Smooth muscle cell (in vitro differentiated cells): ENCODE measurements around the gene DOCK9. TPM values are rescaled to one million over a fixed set of nuclear protein-coding genes. Genes with fewer than 3 reads are reported as not detected.
"Not testable (repeated sequence)": the region's sequence is repeated elsewhere in the genome, so short reads cannot be mapped to it uniquely, and the experiment has no call there.

Experiments used
- DNase-seq: peaks from one replicate; lab custom pipeline; 2025; ENCODE audit not compliant: unreplicated experiment; lab: John Stamatoyannopoulos, UW
- H2AFZ ChIP-seq: fragments of 200-600 bp; sonication (generic); 2 replicates; pipeline ENCODE4 v1.6.0; 2016; ENCODE audit warnings: antibody characterized with exemption, low read depth, mild to moderate bottlenecking
- H3F3A ChIP-seq: fragments of 200-600 bp; sonication (generic); 2 replicates; pipeline ENCODE4 v1.6.0; 2017; ENCODE audit warnings: antibody characterized with exemption, low read depth
- H3K27ac ChIP-seq: fragments of 200-600 bp; sonication (generic); 2 replicates; pipeline ENCODE4 v1.5.1; 2016; ENCODE audit warnings: low read depth, mild to moderate bottlenecking
- H3K27me3 ChIP-seq: fragments of 200-600 bp; sonication (generic); 2 replicates; pipeline ENCODE4 v1.6.1; 2016; ENCODE audit warnings: low read depth, mild to moderate bottlenecking
- H3K36me3 ChIP-seq: fragments of 200-600 bp; sonication (generic); 2 replicates; pipeline ENCODE4 v1.5.1; 2016; ENCODE audit warnings: low read depth
- H3K4me1 ChIP-seq: fragments of 200-600 bp; sonication (generic); 2 replicates; pipeline ENCODE4 v1.5.1; 2016; ENCODE audit warnings: low read depth
- H3K4me2 ChIP-seq: fragments of 200-600 bp; sonication (generic); 2 replicates; pipeline ENCODE4 v1.6.0; 2016; ENCODE audit warnings: mild to moderate bottlenecking
- H3K4me3 ChIP-seq: fragments of 200-600 bp; sonication (generic); 2 replicates; pipeline ENCODE4 v1.5.1; 2016; ENCODE audit warnings: mild to moderate bottlenecking
- H3K79me2 ChIP-seq: fragments of 200-600 bp; sonication (generic); 2 replicates; pipeline ENCODE4 v1.6.0; 2016; ENCODE audit warnings: low read depth, mild to moderate bottlenecking
- H3K9ac ChIP-seq: fragments of 200-600 bp; sonication (generic); 2 replicates; pipeline ENCODE4 v1.6.0; 2016; ENCODE audit warnings: low read depth
- H3K9me3 ChIP-seq: fragments of 200-600 bp; sonication (generic); replicated peaks from 2 replicates; pipeline ENCODE4 v1.5.1; 2016; ENCODE audit warnings: low read depth
- H4K20me1 ChIP-seq: fragments of 200-600 bp; sonication (generic); 2 replicates; pipeline ENCODE4 v1.6.0; 2016; ENCODE audit warnings: low read depth
- WGBS: methylation state at CpG from one replicate; pipeline ENCODE4 v1.1.7; 2016; ENCODE audit warnings: low lambda C conversion rate; 5-methylcytosine and 5-hydroxymethylcytosine counted together
- polyA plus RNA-seq: library from polyadenylated mRNA; unstranded; fragments of >200 nt; fragmentation: Nextera tagmentation; extraction: Ambion mirVana; gene quantifications from 2 replicates; pipeline ENCODE4 v1.2.1, GENCODE V29; 2016
- total RNA-seq: library from RNA; depleted of rRNA; stranded (reverse); fragments of >200 nt; gene quantifications from 2 replicates; pipeline ENCODE4 v1.2.3, GENCODE V29; 2014
- TF ChIP-seq, protein P1 (sequence below): fragments of 200-600 bp; sonication (generic); IDR thresholded peaks from 2 replicates; pipeline ENCODE4 v1.5.1; 2017; ENCODE audit warnings: borderline replicate concordance, mild to moderate bottlenecking, antibody characterized with exemption; ENCODE audit not compliant: insufficient read depth, poor library complexity, severe bottlenecking

DOCK9 gene
- total and polyA plus RNA-seq, 2 experiments from 2014 or later: 5.7 to 25.1 TPM

DNA sequence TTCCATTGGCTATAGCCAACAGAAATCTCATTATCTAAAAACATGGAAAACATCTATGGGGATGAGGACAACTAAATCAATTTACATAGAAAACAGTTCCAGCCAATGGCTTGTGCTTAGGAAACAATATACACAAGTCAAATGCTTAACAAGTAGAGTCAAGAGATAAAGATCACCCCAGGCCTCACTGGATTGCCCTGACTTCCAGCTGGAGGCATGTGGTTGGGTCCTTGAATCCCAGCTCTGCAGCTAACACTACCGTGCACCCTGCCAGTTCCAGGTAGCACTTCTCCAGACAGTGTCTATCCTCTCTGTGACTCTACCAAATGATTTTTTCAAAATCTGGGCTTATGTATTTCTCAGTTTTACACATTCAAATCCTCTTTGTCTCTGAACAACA is 80.2 kb downstream of the DOCK9 start:
- H3K9ac ChIP-seq: no peak overlapping the region
- TF ChIP-seq, protein P1, sequence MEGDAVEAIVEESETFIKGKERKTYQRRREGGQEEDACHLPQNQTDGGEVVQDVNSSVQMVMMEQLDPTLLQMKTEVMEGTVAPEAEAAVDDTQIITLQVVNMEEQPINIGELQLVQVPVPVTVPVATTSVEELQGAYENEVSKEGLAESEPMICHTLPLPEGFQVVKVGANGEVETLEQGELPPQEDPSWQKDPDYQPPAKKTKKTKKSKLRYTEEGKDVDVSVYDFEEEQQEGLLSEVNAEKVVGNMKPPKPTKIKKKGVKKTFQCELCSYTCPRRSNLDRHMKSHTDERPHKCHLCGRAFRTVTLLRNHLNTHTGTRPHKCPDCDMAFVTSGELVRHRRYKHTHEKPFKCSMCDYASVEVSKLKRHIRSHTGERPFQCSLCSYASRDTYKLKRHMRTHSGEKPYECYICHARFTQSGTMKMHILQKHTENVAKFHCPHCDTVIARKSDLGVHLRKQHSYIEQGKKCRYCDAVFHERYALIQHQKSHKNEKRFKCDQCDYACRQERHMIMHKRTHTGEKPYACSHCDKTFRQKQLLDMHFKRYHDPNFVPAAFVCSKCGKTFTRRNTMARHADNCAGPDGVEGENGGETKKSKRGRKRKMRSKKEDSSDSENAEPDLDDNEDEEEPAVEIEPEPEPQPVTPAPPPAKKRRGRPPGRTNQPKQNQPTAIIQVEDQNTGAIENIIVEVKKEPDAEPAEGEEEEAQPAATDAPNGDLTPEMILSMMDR: no peak
- H3K9me3 ChIP-seq: no peaks in the 10 kb centered on the region
- no peaks in the 10 kb centered on the region for H3K79me2 ChIP-seq
- no peaks in the 10 kb centered on the region for H3K36me3 ChIP-seq
- 83% methylated on average over 1 of the region's 1 CpG for whole genome bisulfite sequencing
- DNase-seq: no peak
- H3K4me1 ChIP-seq: no peaks in the 10 kb centered on the region
- no peaks in the 10 kb centered on the region for H3K27me3 ChIP-seq
- no peak overlapping the region for H2AFZ ChIP-seq
- no peak overlapping the region for H3K4me2 ChIP-seq
- no peaks in the 10 kb centered on the region for H4K20me1 ChIP-seq
- H3F3A ChIP-seq: no peaks in the 10 kb centered on the region
- H3K27ac ChIP-seq: no peak overlapping the region
- no peak overlapping the region for H3K4me3 ChIP-seq

DNA sequence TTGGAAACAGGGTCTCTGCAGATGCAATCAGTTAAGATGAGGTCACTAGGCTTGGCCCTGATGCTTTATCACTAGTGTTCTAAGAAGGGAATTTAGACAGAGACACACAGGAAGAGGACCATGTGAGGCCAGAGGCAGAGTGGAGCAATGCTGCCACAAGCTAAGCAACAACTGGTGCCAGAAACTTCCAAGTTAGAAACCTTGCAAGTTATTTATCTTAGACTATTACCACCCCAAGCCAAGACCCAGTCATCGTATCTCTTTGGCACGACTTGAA is 81.1 kb downstream of the DOCK9 start:
- H3K4me1 ChIP-seq: no peaks in the 10 kb centered on the region
- no peaks in the 10 kb centered on the region for H3K79me2 ChIP-seq
- H3K27ac ChIP-seq: no peak overlapping the region
- no peak overlapping the region for H2AFZ ChIP-seq
- TF ChIP-seq, protein P1: no peak
- H4K20me1 ChIP-seq: no peaks in the 10 kb centered on the region
- DNase-seq: no peak
- H3K4me3 ChIP-seq: no peak overlapping the region
- H3K27me3 ChIP-seq: no peaks in the 10 kb centered on the region
- H3K9me3 ChIP-seq: no peaks in the 10 kb centered on the region
- H3F3A ChIP-seq: no peaks in the 10 kb centered on the region
- no peak overlapping the region for H3K9ac ChIP-seq
- no peak overlapping the region for H3K4me2 ChIP-seq
- no peaks in the 10 kb centered on the region for H3K36me3 ChIP-seq
- 79% methylated on average over 2 of the region's 2 CpGs for WGBS

DNA sequence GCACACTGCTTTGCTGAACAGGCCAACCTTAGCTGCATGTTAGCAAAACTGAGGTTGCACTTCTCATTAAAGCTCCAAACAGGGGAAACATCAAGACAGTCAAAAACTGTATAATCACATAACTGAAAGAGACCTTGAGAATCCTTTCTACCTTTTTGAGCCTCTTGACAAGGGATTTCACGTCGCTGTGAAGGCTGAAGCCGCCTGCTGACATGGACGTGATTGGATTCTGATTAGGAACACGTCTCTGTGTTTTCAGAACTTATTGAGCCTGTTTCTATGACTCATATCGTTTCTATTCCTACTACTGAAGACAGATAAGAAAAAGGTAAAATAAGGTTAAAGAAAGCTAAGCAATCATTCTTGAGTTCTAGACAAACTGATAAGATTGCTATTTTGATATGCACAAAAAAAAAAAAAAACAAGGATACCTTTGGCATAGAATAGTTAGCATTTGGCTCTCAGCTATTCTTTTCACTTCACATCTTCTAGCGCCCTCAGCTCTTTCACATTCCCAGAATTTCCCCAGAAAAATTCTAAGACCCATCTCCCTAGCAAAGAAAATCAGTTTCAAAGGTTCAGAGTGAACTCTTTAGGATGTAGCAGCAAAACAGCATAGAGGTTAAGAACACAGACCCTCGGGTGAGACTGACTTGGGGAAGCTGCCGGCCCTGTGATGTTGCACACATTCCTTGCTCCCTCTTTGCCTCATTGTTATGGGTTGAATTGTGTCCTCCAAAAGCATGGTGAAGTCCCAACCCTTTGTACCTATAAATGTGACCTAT is 81.6 kb downstream of the DOCK9 start:
- Histone ChIP-seq H3K27ac (no peak overlapping the region), H3K9me3 (no peaks in the 10 kb centered on the region), H3F3A (peaks cover 2% of the 10 kb centered on the region), H3K9ac (no peak overlapping the region), H3K27me3 (no peaks in the 10 kb centered on the region), H3K4me3 (no peak overlapping the region), H3K4me2 (no peak overlapping the region), H2AFZ (no peak overlapping the region), H3K36me3 (no peaks in the 10 kb centered on the region), H4K20me1 (no peaks in the 10 kb centered on the region), H3K79me2 (no peaks in the 10 kb centered on the region), H3K4me1 (no peaks in the 10 kb centered on the region)
- 74% methylated on average over 9 of the region's 9 CpGs for WGBS
- DNase-seq: no peak
- TF ChIP-seq, protein P1: no peak

DNA sequence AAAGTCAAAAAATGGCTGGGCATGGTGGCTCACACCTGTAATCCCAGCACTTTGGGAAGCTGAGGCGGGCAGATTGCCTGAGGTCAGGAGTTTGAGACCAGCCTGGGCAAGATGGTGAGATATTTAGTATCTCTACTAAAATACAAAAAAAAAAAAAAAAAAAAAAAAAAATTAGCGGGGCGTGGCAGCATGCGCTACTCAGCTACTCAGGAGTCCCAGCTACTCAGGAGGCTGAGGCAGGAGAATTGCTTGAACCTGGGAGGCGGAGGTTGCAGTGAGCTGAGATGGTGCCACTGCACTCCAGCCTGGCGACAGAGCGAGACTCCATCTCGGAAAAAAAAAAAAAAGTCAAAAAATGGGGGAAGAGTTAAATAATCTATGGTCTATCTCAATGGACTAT is 83.0 kb downstream of the DOCK9 start:
- H3K4me1 ChIP-seq, H3K9ac ChIP-seq, H3K4me3 ChIP-seq, H3F3A ChIP-seq, H3K79me2 ChIP-seq, H3K27me3 ChIP-seq, H3K4me2 ChIP-seq, H2AFZ ChIP-seq, H3K9me3 ChIP-seq, H3K36me3 ChIP-seq, DNase-seq, H4K20me1 ChIP-seq, H3K27ac ChIP-seq: not testable (repeated sequence)
- WGBS: 92% methylated on average over 8 of the region's 8 CpGs
